T-helper 1 cell (primary cell): ENCODE measurements around the gene SMAGP.
"Not testable (repeated sequence)": the region's sequence is repeated elsewhere in the genome, so short reads cannot be mapped to it uniquely, and the experiment has no call there.

Experiments used
- DNase-seq, 5 donors: peaks; one replicate each; pipeline ENCODE4 v3.0.0-alpha.2; 2012 to 2020
- total RNA-seq, 4 donors: gene quantifications; one replicate each; lab custom pipeline; 2026; lab: John Stamatoyannopoulos, UW

SMAGP gene, protein sequence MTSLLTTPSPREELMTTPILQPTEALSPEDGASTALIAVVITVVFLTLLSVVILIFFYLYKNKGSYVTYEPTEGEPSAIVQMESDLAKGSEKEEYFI
- total RNA-seq, result 1.6 to 3.6 (median 3.2) reads per million in 4 donors

DNA sequence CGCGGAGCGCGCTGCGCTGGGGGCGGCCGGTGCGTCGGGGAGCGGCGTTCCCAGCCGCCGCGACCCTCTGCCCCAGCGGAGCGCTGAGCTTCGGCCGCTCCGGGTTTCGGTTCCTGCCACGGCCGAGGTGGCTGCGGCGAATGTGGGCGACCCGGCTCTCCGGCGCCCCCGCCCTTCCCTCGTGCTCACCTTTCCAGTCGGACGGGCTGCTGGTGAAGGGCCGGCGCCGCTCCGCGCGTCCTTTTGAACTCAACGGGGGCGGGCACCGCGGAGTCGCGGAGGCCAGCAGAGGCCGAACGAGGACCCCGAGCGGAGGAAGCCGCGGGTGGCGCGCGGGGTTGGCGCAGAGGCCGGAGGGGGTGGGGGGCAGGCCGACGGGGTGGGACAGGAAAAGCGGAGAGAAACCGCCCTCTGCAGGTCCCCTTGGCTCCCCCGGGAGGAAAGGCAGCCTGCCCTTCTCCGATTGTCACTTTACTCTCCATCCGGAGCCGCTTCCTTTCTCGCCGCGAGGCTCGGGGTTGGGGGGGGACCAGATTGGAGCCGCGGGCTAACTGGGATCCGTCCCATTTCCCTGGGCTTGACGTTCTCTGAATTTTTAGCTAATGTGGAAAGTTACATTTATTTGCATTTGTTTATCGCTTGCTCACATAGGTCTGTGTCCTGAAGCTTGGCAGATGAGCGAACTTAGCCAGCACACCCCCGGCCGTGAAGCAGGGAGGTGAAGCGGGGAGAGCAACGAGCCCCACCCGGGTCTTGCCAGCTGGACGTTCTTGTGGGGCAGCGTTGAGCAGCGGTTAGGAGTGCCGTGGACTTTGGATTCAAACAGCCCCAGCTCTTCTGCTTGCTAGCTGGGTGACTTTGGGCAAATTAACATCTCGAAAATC is at the start of gene SMAGP:
Gene SMAGP (minus strand): TSS at position 349 of the 884 bp plus-strand sequence. CDS start 1,137 bp downstream, outside the sequence.
- DNase-seq, result peak; percentile 24 to 43 (median 32)

DNA sequence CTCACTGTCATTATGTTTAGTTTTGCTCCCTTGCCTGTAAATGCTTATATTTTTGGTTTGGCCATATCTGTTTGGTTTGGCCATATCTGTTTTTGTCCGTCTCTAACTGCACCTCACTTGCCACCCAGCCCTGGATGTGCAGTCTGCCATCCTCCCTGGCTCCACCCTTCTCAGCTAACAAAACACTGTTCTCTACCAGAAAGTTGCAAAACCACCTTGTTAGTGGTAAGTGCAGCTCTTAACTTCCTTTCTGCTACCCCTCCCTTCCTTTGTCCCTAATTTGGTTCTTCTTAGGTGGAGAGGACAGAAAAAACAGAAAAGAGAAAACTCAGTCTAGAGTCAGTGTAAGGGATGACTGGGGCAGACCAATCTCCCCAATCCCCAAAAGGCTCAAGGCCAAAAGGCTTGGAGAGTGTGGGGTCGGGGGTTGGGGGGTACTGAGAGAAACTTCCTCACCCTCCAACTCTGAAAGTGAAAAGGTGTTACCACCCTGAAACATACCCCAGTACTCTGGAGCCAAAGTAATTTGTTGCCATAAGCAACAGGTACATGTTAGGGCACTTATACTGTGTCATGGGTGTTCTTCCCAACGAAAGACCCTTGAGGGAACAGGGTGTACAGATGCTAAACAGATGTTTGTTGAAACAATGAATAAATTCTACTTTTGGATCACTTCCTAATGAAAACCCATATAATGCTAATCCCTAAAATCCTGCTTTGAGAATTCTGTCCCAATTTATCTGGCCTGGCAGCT is 48.8 kb upstream of the SMAGP start:
- DNase-seq, result peak in 3 of 5 donors; percentile 17 to 85 (median 25)

DNA sequence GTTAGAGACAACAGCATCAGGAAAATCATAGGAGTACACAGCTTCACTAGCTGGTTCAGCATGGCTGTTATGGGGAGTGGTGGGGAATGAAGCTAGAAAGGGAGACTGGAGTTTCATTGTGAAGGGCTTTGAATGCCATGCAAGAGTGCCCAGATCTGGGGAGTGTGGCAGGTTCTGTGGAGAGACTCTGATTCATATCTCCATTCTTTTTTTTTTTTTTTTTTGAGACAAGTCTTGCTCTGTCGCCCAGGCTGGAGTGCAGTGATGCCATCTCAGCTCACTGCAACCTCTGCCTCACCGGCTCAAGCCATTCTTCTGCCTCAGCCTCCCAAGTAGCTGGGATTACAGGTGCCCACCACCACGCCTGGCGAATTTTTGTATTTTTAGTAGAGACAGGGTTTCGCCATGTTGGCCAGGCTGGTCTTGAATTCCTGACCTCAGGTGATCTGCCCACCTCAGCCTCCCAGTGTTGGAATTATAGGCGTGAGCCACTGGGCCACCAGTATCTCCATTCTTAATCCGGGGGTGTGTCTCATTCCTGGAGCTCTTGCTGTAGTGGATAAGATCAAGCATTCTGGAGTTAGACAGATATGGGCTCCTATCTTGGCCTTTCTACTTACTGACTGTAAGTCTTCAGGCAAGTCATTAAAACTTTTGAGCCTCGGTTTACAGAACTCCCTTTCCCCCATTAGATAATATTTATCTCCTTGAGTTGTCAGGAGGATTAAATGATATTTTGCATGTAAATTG is 48.0 kb upstream of the SMAGP start:
- DNase-seq, result not testable (repeated sequence)

DNA sequence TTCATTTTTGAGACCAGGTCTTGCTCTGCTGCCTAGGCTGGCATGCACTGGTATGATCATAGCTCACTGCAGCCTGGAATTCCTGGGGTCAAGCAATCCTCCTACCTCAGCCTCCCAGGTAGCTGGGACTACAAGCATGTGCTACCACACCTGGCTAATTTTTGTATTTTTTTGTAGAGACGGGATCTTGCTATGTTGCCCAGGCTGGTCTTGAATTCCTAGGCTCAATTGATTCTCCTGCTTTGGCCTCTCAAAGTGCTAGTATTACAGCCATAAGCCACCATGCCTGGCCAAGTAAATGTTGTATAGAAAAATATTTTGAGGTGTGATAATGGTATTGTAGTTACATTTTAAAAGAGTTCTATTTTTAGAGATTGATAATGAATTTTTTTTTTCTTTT is 41.2 kb upstream of the SMAGP start:
- DNase-seq, result no peak

DNA sequence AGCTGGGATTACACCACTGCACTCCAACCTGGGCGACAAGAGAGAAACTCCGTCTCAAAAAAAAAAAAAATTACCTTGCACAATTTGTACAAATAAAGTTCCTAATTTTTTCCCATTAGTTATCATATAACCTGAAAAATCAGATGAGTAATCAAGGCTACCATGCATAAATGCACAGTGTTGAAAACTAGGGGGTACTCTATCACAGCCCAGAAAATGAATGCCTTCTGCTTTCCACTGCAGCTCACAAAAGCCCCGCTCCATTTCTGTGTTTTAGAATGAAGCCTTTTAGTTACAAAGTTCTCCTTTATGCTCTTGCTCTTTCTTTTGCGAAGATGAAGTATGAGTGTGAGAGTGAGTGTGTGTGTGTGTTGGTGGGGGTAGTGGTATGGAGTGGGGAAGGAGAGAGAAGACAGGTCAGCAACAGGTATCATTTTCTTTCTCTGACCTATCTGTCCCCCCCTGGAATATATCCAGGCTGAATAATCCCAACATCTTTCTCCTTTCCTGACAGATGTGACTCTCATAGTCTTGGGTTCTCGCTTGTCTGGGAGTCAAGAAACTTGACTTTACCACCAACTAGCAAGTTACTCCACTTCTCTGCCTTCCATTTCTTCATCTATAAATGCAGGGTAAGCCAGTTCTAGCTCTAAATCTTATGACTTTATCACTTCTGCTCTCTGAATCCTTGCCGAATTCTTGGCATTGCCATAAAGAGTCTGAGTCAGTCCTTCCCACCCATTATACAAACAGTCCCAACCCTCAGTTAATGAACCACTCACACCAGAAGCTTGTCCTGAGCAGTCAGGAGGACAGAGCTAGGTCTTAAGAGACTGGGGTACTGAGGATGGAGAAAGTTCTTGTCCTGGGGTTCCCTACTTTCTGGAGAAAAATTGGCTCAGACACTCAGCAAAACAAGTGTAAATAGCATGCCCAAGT is 37.7 kb upstream of the SMAGP start:
- no peak for DNase-seq

DNA sequence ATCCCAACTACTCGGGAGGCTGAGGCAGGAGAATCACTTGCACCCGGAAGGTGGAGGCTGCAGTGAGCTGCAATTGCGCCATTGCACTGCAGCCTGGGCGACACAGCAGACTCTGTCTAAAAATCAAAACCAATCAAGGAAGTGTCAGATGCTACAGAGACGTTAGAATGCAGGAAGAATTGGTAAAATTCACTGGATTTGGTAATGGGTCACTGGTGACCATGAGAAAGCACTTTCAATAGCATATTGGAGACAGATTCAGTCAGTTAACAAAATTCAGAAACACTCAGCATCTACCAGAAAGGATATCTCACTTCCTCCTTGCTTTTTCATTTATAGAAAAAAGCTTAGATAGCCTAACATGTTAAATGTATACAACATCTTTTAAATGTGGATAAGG is 36.3 kb upstream of the SMAGP start:
- DNase-seq, result no peak

DNA sequence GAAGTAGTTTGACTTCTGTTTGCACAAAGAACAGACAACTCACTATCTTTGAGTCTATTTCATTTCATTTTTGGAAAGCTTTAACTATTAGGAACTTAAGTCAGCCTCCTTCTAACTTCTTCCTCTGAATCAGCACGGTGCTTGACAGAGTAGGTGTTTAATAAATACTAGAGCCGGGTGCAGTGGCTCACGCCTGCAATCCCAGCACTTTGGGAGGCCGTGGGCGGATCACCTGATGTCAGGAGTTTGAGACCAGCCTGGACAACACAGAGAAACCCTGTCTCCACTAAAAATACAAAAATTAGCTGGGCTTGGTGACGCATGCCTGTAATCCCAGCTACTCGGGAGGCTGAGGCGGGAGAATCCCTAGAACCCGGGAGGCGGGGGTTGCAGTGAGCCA is 30.6 kb upstream of the SMAGP start:
- not testable (repeated sequence) for DNase-seq

DNA sequence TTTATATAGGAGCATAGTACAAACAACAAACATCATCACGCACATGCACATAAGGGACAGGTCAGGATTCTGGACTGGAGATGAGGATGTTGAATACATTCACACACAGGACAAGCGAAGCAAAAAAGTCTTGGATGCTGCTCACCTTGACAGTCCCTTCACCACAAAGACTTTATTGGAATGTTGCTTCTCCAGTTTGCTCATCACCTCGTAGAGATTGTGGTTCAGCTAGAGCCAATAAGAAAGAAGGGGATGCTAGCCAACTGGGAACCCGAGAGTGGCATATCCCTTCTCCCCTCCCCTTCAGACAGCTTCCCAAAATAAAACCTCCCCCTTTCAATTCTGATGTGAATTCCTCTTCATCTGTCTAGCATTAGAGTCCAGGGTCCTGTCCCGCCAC is 25.4 kb upstream of the SMAGP start:
- no peak for DNase-seq

DNA sequence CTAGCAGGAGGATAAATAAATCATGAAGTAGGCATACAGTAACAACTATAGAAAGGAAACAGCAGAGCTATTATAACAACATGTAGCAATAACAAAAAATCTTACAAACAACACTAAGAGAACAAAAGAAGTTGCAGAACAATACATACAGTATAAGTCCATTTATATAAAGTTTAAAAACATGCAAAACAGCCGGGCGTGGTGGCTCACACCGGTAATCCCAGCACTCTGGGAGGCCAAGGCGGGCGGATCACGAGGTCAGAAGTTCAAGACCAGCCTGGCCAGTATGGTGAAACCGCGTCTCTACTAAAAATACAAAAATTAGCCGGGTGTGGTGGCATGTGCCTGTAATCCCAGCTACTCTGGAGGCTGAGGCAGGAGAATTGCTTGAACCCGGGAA is 23.9 kb upstream of the SMAGP start:
- DNase-seq, result not testable (repeated sequence)

DNA sequence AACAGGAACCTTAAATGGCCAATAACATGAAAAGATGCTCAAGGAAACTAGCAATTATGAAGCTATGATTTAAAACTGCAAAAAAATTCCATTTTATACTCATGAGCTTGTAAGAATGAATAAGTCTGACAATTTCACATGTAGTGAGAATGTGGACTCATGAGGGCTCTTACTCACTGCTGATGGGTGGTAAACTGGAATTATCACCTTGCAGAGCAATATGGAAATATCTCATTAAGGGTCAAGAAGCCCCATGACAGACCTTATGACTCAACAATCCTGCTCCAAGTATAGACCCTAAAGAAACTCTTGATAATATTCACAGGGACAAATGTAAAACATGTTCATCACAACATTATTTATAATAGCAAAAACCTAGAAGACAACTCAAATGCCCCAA is 23.5 kb upstream of the SMAGP start:
- DNase-seq, result no peak

DNA sequence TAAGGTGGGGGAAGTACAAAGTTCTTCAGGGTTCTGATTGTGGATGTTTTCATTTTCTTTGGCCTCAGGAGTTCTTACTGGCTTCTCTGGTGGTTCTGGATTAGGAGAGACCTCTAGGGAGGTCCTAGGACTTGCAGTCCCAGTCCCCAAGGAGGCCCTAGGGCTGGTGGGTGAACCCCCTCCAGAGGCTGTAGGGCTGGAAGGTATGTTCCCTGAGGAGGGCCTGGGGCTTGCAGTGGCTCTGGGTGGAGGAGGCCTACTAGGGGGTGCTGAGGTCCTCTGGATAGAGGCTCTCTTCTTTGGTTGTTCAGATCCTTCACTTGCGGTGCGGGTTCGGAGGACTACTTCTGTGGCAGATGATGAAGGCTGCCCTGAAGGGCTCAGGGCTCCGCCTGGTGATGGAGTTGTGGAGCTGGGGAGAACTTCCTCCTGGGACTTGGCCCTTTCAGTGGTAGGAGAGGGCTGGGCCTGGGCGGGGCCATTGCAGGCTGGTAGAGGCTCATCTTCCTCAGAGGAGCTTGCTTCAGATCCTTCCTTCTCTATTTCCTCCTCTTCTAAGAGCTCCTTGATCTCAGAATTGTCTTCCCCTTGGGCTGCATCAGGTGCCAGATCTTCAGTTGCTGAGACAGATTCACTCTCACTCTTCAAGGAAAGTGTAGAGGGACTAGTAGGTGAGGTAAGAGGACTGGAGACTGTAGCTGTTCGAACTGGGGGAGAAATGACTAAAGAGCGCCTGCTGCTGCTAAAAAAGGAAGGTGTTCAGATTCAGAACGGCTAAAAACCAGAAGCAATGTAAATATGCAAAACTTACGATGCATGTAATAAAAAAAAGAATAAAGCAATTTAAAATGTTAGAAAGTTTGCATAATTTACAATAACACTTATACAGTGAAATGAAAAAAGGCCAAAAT is 21.6 kb upstream of the SMAGP start:
- not testable (repeated sequence) for DNase-seq

DNA sequence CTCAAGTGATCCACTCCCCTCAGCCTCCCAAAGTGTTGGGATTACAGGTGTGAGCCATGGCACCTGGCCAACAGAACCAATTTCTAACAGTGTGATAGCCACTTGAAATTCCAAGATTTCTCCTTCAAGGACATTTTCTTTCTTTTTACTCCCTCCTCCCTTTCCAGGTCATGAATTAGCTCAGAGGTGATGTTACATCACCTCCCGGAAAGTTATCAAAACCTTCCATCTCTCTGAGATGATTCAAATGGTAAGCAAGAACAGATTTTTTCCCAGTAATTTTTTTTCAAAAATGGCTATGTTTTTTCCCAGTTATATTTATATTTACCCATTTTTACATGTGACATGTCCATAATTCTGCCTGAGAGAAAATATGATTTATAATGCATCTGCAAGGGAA is 15.6 kb upstream of the SMAGP start:
- no peak for DNase-seq

DNA sequence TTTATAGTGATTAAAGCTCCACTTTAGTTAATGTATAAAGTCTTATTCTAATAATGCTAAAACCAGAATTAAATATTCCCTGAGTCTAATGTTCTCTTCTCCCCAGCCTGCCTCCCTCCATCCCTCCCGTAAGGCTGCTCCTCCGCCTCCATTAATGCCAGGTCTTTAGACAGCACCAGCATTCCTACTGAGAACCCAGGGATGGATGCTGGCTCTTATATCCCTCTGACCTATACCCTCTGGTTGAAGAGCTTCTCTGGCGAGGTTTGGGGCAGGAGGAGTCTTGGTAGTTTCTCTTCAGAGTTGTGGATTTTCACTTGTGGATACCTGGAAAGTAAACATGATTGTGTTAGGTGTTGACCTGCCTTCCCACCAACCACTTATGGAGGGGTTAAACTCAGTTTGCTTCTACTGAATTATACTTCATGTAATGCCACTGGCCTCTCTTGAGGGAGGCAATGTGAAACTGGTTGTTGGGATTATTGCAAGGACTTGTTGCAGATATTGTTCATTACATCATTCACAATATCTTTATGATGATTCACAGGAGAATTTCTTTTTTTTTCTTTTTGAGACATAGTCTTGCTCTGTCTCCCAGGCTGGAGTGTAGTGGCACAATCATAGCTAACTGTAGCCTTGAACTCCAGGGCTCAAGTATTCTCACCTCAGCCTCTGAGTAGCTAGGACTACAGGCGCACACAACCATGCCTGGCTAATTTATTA is 11.1 kb upstream of the SMAGP start:
- no peak for DNase-seq

DNA sequence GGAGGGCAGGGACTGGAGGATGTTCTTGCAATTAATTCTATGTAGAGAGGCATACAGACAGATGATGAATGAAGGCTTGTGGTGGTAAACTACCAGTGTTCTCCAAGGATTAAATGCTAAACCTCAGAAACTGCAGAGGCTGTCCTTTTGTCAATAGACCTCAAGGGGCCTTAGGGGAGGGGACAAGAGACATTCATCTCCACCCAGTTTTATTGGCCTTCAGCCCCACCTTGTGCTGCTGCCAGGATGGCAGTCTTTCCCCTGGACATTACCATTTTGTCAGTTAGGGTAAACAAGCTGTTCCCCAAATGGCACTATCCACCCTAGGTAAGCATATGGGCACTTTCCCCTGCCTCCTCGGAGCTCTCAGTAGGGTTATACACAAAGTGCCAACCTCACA is 4.9 kb upstream of the SMAGP start:
- DNase-seq, result no peak

DNA sequence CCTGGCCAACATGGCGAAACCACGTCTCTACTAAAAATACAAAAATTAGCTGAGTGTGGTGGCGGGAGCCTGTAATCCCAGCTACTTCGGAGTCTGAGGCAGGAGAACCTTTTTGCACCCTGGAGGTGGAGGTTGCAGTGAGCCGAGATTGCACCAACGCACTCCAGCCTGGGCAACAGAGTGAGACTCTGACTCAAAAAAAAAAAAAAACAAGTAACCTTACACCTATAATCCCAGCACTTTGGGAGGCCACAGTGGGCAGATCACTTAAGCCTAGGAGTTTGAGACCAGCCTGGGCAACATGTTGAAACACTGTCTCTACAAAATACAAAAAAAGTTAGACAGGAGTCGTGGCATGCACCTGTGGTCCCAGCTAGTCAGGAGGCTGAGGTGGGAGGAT is 2.6 kb upstream of the SMAGP start:
- not testable (repeated sequence) for DNase-seq

DNA sequence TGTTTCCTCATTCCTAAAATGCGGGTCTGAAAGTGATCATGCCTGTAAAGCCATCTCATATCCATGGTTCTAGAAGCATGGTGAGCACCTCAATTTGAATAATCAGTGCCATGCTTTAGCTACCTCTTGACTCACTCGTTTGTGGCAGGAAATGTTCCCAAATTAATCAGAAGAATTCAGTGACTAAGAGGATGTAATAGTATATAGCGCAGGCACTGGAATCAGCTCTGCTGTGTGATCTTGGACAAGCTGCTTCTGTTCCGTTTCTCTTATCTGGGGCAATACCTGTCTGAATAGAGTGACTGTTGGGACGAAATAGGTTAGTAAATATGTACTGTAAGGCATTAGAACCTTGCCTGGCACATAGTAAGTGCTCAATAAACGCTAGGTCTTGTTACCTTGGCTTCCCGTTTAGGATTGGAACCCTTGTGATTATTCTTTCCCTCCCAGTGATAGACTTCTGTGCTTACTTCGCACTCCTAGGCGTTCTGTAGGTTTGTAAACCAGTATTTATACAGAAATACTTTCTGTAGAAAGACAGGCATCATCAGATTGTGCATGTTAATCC is 820 bp upstream of the SMAGP start:
- DNase-seq, result no peak

DNA sequence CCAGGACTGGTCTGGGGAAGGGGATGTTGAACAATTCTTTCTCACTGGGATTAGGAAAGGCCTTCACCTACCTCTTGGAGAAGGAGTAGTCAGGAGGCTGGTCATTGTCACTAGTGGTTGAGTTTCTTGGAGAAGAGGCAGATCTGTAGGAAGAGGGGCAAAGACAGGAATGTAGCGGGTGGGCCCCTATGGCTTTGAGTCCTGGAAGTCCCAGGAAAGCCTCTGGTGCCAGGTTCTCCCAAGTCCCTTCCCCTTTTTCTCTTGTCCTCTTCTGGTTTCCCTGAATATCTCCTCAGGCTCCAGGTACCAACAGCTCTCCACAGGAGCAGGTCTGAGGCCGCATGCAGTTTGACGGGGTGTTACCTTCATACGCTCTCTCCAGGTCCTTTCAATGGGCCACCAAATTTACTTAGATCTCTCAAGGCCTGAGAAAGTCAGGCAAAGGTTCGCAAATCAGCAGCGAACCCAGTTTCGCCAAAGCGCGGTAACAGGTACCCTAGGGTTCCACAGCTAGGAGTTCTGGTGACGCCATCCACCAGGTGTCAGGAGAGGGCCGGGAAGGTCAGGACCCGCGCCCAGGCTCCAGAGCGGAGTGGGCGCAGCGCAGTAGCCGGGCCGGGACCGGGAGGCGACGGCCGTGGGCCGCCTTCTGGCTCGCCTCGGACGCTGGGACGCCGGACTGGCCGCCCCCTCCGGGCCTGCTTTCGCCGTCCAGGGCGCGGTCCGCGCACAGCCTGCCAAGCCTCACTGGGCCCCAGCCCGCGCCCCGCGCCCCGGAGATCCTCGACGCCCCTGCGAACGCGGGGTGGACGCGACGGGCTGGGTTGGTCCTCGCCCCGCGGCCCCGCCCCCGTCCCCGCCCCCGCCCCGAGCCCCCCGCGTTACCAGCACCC is 795 bp downstream of the SMAGP start:
- DNase-seq, result peak; percentile 19 to 52 (median 49)

DNA sequence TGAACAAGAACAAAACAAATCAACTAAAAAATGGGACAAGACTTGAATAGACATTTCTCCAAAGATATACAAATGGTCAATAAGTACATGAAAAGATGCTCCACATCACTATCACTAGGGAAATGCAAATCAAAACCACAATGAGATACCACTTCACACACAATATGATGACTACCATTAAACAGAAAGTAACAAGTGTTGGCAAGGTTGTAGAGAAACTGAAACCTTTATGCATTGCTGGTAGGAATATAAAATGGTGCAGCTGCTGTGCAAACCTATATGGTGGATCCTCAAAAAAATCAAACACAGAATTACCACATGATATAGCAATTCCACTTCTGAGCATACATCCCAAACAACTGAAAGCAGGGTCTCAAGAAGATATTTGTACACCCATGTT is 5.2 kb downstream of the SMAGP start:
- DNase-seq, result peak in 1 of 5 donors; percentile 56
